Neural cell (in vitro differentiated cells): Measurements from ENCODE around the gene STYXL2. TPM values are rescaled to one million over a fixed set of nuclear protein-coding genes. Genes with fewer than 3 reads are reported as not detected.

Source experiments
- H2AFZ ChIP-seq: fragments of 200-600, 300-800 bp; sonication (generic), shearing (Covaris generic); 2 replicates; pipeline ENCODE4 v1.6.0; 2014; ENCODE audit warnings: low read depth, mild to moderate bottlenecking, antibody characterized with exemption, low read length, moderate library complexity
- H3F3A ChIP-seq: fragments of 200-600 bp; shearing (Covaris generic); 2 replicates; pipeline ENCODE4 v1.6.1; 2016; ENCODE audit warnings: mild to moderate bottlenecking, moderate library complexity, mixed read lengths, antibody characterized with exemption, low read length; ENCODE audit not compliant: insufficient read depth, poor library complexity, severe bottlenecking
- H3K27ac ChIP-seq: fragments of 200-600, 300-800 bp; sonication (generic), shearing (Covaris generic); 2 replicates; pipeline ENCODE4 v1.5.1; 2014; ENCODE audit warnings: mild to moderate bottlenecking, low read length, moderate library complexity
- H3K27me3 ChIP-seq: fragments of 300-800, 200-600 bp; sonication (generic), shearing (Covaris generic); 2 replicates; pipeline ENCODE4 v1.6.0; 2014; ENCODE audit warnings: mild to moderate bottlenecking, low read depth, low read length, moderate library complexity; ENCODE audit not compliant: insufficient read depth
- H3K36me3 ChIP-seq: fragments of 300-800, 200-600 bp; sonication (generic), shearing (Covaris generic); 2 replicates; pipeline ENCODE4 v1.5.1; 2014; ENCODE audit warnings: mild to moderate bottlenecking, antibody characterized with exemption, low read length, moderate library complexity; ENCODE audit not compliant: insufficient read depth
- H3K4me2 ChIP-seq: fragments of 300-800, 200-600 bp; sonication (generic), shearing (Covaris generic); 2 replicates; pipeline ENCODE4 v1.6.0; 2014; ENCODE audit warnings: mild to moderate bottlenecking, low read length
- H3K4me3 ChIP-seq: fragments of 300-800, 200-600 bp; sonication (generic), shearing (Covaris generic); 2 replicates; pipeline ENCODE4 v1.5.1; 2014; ENCODE audit warnings: mild to moderate bottlenecking, low read length, moderate library complexity
- H3K79me2 ChIP-seq: fragments of 200-600 bp; shearing (Covaris generic); replicated peaks from 2 replicates; pipeline ENCODE4 v1.6.0; 2014; ENCODE audit warnings: mild to moderate bottlenecking, low read length, moderate library complexity; ENCODE audit not compliant: insufficient read depth
- H3K9ac ChIP-seq: fragments of 300-800, 200-600 bp; sonication (generic), shearing (Covaris generic); 2 replicates; pipeline ENCODE4 v1.6.1; 2016; ENCODE audit warnings: mild to moderate bottlenecking, low read length, mixed read lengths
- H3K9me2 ChIP-seq: fragments of 200-600 bp; shearing (Covaris generic); 2 replicates; pipeline ENCODE4 v1.6.1; 2016; ENCODE audit warnings: mild to moderate bottlenecking, low read length, mixed read lengths; ENCODE audit not compliant: insufficient read depth
- H3K9me3 ChIP-seq: fragments of 200-600, 300-800 bp; sonication (generic), shearing (Covaris generic); 2 replicates; pipeline ENCODE4 v1.6.1; 2016; ENCODE audit warnings: mild to moderate bottlenecking, mixed run types, low read length, moderate library complexity, mixed read lengths
- H4K20me1 ChIP-seq: fragments of 200-600 bp; shearing (Covaris generic); 2 replicates; pipeline ENCODE4 v1.6.1; 2016; ENCODE audit warnings: mild to moderate bottlenecking, mixed run types; ENCODE audit not compliant: insufficient read depth
- EP300 ChIP-seq: fragments of 450-650 bp; conservative IDR thresholded peaks from 2 replicates; pipeline ENCODE4 v1.6.1; 2014; ENCODE audit warnings: antibody characterized with exemption, mild to moderate bottlenecking, moderate library complexity; ENCODE audit not compliant: poor library complexity, severe bottlenecking
- EZH2 ChIP-seq: fragments of 200-600, 300-800 bp; shearing (Covaris generic), sonication (generic); IDR thresholded peaks from 2 replicates; pipeline ENCODE4 v1.6.1; 2014; ENCODE audit warnings: antibody characterized with exemption, low read length, borderline replicate concordance, mild to moderate bottlenecking; ENCODE audit not compliant: insufficient read depth, poor library complexity, severe bottlenecking
- MXI1 ChIP-seq: fragments of 450-650 bp; conservative IDR thresholded peaks from 2 replicates; pipeline ENCODE4 v1.6.1; 2014; ENCODE audit warnings: antibody characterized with exemption, mild to moderate bottlenecking; ENCODE audit not compliant: poor library complexity, severe bottlenecking
- POLR2AphosphoS5 ChIP-seq: IDR thresholded peaks from 2 replicates; pipeline ENCODE4 v1.6.1; 2012
- RAD21 ChIP-seq: fragments of 450-650 bp; conservative IDR thresholded peaks from 2 replicates; pipeline ENCODE4 v1.6.1; 2014; ENCODE audit warnings: antibody characterized with exemption, mild to moderate bottlenecking, moderate library complexity
- REST ChIP-seq: IDR thresholded peaks from 2 replicates; pipeline ENCODE4 v1.6.1; 2012; ENCODE audit warnings: borderline replicate concordance
- SMC3 ChIP-seq: fragments of 450-650 bp; conservative IDR thresholded peaks from 2 replicates; pipeline ENCODE4 v1.6.1; 2014; ENCODE audit warnings: antibody characterized with exemption, mild to moderate bottlenecking, moderate library complexity; ENCODE audit not compliant: poor library complexity
- TAF1 ChIP-seq: IDR thresholded peaks from 2 replicates; pipeline ENCODE4 v1.6.1; 2012; ENCODE audit warnings: low read depth
- polyA plus RNA-seq: library from polyadenylated mRNA; depleted of rRNA; stranded (reverse); fragments of >200 nt; gene quantifications from 2 replicates; pipeline ENCODE4 v1.2.3, GENCODE V29; 2014
- TF ChIP-seq, protein P1 (sequence below): fragments of 450-650 bp; IDR thresholded peaks from 2 replicates; pipeline ENCODE4 v1.5.1; 2014; ENCODE audit warnings: antibody characterized with exemption, mild to moderate bottlenecking, moderate library complexity; ENCODE audit not compliant: poor library complexity, severe bottlenecking

Gene STYXL2
- polyA plus RNA-seq, 1 donor from 2014 or later = not detected

DNA sequence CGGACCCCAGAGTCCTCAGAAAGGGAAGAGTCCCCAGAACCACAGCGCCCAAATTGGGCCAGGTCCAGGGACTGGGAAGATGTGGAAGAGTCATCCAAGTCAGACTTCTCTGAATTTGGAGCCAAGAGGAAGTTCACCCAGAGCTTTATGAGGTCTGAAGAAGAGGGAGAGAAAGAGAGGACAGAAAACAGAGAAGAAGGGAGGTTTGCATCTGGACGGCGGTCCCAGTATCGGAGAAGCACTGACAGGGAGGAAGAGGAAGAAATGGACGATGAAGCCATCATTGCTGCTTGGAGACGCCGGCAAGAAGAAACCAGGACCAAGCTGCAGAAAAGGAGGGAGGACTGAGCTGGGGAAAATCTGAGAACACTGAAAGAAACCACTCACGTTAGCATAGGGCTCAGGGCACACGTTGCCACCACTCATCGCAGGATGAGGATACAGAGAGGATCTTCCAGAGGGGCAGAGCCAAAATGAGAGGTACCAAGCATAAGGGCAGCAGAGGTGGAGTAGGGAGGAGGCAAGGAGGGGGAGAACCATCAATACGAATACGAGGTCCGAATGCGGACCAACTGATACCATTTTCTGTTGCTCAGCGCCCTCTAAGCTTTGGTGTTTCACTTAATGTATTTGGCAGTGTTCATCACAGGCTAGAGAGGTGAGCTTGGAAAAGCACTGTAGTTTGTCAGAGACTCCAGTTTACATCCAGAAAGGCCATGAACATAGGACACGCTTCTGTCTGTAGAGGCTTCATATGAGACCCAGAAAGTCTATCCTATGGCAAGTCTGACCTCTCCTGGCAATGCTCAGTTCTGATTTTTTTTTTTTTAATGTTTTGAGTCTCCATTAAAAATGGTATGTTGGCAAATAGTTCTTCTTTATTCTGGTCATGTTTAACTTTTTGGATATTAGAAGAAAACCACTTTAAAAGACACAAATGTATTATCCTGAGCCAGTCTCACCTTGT lies 34.7 kb downstream of the STYXL2 start:
- no peak overlapping the region for H3K4me2 ChIP-seq
- H2AFZ ChIP-seq = no peak overlapping the region
- no peaks in the 10 kb centered on the region for H3K9me3 ChIP-seq
- no peaks in the 10 kb centered on the region for H3K9me2 ChIP-seq
- TF ChIP-seq MXI1 = no peak
- no peak for TF ChIP-seq EP300
- TF ChIP-seq SMC3 = no peak
- no peak for TF ChIP-seq EZH2
- no peak for TF ChIP-seq REST
- no peak for TF ChIP-seq RAD21
- TF ChIP-seq, protein P1, sequence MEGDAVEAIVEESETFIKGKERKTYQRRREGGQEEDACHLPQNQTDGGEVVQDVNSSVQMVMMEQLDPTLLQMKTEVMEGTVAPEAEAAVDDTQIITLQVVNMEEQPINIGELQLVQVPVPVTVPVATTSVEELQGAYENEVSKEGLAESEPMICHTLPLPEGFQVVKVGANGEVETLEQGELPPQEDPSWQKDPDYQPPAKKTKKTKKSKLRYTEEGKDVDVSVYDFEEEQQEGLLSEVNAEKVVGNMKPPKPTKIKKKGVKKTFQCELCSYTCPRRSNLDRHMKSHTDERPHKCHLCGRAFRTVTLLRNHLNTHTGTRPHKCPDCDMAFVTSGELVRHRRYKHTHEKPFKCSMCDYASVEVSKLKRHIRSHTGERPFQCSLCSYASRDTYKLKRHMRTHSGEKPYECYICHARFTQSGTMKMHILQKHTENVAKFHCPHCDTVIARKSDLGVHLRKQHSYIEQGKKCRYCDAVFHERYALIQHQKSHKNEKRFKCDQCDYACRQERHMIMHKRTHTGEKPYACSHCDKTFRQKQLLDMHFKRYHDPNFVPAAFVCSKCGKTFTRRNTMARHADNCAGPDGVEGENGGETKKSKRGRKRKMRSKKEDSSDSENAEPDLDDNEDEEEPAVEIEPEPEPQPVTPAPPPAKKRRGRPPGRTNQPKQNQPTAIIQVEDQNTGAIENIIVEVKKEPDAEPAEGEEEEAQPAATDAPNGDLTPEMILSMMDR = no peak
- TF ChIP-seq TAF1 = no peak
- no peak for TF ChIP-seq POLR2AphosphoS5
- no peaks in the 10 kb centered on the region for H3K36me3 ChIP-seq
- H3K27me3 ChIP-seq = no peaks in the 10 kb centered on the region
- no peak overlapping the region for H3K4me3 ChIP-seq
- H4K20me1 ChIP-seq = no peaks in the 10 kb centered on the region
- no peaks in the 10 kb centered on the region for H3K79me2 ChIP-seq
- no peaks in the 10 kb centered on the region for H3F3A ChIP-seq
- H3K27ac ChIP-seq = no peak overlapping the region
- no peak overlapping the region for H3K9ac ChIP-seq

GRCh38 chr1:167130829-167131510 lies 37.1 kb downstream of the STYXL2 start:
- Histone ChIP-seq H3K4me2 (no peak overlapping the region), H3K9me3 (no peaks in the 10 kb centered on the region), H3K9ac (no peak overlapping the region), H3F3A (no peaks in the 10 kb centered on the region), H3K27me3 (peaks cover 3% of the 10 kb centered on the region), H3K36me3 (no peaks in the 10 kb centered on the region), H2AFZ (no peak overlapping the region), H3K9me2 (no peaks in the 10 kb centered on the region), H4K20me1 (no peaks in the 10 kb centered on the region), H3K79me2 (no peaks in the 10 kb centered on the region), H3K27ac (no peak overlapping the region), H3K4me3 (no peak overlapping the region)
- TF ChIP-seq, protein P1 = no peak
- no peak for TF ChIP-seq SMC3
- no peak for TF ChIP-seq RAD21
- no peak for TF ChIP-seq EZH2
- no peak for TF ChIP-seq TAF1
